ENCODE measurements around the gene MORF4L2.

DNA sequence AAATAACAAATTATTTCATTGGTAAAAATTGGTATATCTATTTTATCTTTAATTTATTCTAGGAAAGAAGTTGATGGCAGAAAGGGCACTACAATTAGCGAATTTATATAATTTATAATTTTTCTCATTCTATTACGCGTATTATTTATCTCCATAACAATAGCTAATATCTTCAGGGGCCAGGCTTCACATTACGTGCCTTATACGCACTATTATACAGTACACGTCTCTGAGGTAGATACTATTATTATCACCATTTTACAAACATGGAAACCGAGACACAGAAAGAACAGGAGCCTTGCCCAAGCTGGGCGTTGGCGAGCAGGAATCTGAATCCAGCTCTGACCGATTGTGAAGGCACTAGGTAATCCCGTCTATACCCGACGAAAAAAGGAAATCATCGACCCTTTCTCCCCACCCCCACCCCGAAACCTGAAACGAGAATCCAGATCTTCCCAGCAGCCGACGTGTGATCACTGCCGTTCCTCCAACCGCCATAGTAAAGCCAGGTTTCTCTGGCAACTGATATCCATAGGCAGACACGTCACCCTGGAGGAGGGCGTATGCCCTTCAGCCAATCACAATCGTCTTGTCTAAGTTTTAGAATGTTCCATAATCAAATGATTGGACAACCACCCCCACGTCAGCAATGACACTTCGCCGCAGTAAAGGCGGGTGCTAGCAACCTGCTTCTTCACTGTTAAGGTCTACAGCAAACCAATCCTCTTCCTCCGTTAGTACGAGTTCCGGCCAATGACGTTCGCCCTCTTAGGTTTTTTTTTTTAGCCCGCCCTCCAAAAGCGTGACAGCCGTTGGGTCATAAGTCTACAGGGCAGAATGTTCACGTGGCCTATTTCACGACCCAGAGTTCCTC, at the start of gene MORF4L2:
- TF ChIP-seq, protein P1, sequence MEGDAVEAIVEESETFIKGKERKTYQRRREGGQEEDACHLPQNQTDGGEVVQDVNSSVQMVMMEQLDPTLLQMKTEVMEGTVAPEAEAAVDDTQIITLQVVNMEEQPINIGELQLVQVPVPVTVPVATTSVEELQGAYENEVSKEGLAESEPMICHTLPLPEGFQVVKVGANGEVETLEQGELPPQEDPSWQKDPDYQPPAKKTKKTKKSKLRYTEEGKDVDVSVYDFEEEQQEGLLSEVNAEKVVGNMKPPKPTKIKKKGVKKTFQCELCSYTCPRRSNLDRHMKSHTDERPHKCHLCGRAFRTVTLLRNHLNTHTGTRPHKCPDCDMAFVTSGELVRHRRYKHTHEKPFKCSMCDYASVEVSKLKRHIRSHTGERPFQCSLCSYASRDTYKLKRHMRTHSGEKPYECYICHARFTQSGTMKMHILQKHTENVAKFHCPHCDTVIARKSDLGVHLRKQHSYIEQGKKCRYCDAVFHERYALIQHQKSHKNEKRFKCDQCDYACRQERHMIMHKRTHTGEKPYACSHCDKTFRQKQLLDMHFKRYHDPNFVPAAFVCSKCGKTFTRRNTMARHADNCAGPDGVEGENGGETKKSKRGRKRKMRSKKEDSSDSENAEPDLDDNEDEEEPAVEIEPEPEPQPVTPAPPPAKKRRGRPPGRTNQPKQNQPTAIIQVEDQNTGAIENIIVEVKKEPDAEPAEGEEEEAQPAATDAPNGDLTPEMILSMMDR (IDR thresholded peaks at IDR 0.05): no peak
- peak in 1 of 2 donors; percentile 80 for TF ChIP-seq POLR2A (IDR thresholded peaks at IDR 0.05)
